K562 treated with DMSO at 1 percent for 48 hours (cell line): ENCODE measurements around the gene OR2T1. TPM values are rescaled to one million over a fixed set of nuclear protein-coding genes. Genes with fewer than 3 reads are reported as not detected.

ENCODE experiments used
- total RNA-seq: library from RNA; unstranded; fragments of 300-600 nt; gene quantifications from 2 replicates; pipeline ENCODE4 v1.2.3, GENCODE V29; 2022; ENCODE audit warnings: low replicate concordance; ENCODE audit errors: extremely low read depth

The OR2T1 gene, protein sequence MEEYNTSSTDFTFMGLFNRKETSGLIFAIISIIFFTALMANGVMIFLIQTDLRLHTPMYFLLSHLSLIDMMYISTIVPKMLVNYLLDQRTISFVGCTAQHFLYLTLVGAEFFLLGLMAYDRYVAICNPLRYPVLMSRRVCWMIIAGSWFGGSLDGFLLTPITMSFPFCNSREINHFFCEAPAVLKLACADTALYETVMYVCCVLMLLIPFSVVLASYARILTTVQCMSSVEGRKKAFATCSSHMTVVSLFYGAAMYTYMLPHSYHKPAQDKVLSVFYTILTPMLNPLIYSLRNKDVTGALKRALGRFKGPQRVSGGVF
- not detected in 2 replicates for total RNA-seq

DNA sequence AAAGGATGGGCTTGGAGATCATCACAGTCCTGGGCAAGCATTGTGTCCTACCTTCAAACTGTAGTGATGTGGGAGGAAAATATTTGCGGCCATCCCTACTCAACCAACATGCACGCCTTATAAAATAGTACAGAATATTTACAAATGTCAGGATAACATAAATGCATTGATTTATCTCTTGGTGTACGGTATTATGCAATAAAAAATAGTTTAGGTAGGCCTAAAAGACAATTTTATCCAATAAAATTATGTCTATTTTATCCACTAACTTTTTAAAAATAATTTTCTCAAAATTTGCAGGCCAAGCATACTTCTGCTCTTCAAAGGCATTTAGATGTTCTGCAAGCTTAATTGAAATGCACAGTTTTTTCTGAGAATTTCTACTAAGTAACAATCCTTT is at the start of gene OR2T1:
TSS of gene OR2T1 (plus strand) at position 301 of the 400 bp plus-strand sequence. CDS start 3,100 bp downstream, outside the sequence.

DNA sequence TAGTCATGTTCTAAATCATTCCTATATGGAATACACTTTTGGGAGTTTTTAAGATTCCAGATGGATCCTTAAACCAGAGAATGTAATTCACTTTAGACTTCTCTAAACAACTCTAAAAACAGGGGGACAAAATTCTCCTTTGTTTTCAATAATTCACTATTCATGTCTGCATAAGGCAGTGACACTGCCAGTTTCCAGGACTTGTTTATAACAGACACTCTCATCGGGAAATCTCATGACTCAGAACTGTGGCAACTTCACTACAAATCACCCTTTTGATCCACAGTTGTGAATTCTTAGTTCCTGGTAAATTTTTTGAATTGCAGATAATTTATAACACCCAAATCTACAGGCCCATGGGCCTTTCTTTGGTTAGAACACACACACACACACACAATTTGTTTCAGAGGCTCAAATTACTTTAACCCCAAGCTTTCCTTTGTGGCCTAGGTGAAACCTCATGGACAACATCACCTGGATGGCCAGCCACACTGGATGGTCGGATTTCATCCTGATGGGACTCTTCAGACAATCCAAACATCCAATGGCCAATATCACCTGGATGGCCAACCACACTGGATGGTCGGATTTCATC is 41.6 kb upstream of the OR2T1 start, which contains the start of gene OR2T4:
TSS of gene OR2T4 (plus strand) at position 545 of the 595 bp plus-strand sequence. CDS start at position 545, 0 bp downstream.

DNA sequence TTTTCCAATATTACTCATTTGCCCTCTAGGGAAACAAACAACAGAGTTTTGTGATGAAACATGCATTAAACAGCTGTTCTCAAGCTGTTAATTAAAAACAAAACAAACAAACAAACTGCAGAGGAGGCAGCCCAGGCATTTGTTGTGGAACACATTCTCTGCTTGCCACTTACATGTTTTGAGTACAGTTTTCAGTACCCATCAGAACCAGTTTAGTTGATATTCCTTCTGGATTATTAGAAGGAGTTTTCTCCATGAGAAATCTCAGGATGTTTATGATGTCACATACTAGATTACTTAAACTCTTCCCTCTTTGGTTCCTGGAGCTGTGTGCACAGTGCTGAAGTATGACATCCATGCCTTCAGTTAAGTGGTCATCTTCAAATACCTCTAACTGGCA is 27.4 kb upstream of the OR2T1 start, which contains the start of gene OR2T6:
TSS of gene OR2T6 (plus strand) at position 301 of the 400 bp plus-strand sequence. CDS start 11,863 bp downstream, outside the sequence.

DNA sequence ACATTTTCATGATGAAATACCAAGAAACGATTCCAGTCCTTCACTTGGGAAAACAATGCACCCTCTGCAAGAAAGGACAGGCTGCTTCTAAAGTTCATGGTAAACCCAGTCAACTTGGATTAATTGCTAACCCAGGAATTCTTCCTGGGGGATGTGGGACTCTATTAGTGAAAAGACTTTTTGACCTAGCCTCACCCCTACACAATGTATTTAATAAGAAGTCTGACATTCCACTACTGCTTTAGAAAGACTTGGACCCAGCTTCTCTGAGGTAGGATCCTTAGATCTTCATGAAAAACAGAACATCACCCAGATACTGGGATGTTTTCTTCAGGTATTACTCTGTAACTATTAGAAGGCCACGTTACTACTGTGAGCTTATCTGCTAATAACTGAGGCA is 42.6 kb downstream of the OR2T1 start, which contains the start of gene OR2T2:
TSS of gene OR2T2 (plus strand) at position 239 of the 400 bp plus-strand sequence. CDS start 7,161 bp downstream, outside the sequence.

Other genes with a start within 250 kb of the OR2T1 start
- not detected in 2 replicates for gene OR2M2, start 228.2 kb upstream of the OR2T1 start, total RNA-seq
- gene OR2M3, start 205.8 kb upstream of the OR2T1 start, total RNA-seq: not detected in 2 replicates
- gene OR2M4, start 171.6 kb upstream of the OR2T1 start, total RNA-seq: not detected in 2 replicates
- not detected in 2 replicates for gene OR2T33, start 125.1 kb upstream of the OR2T1 start, total RNA-seq
- not detected in 2 replicates for gene OR2T12, start 99.6 kb upstream of the OR2T1 start, total RNA-seq
- not detected in 2 replicates for gene OR2M7, start 78.5 kb upstream of the OR2T1 start, total RNA-seq
- gene OR14C36, start 54.3 kb upstream of the OR2T1 start, total RNA-seq: not detected in 2 replicates
- gene OR2T4, start 41.4 kb upstream of the OR2T1 start, total RNA-seq: not detected in 2 replicates
- not detected in 2 replicates for gene OR2T6, start 27.3 kb upstream of the OR2T1 start, total RNA-seq
- gene OR2T2, start 42.6 kb downstream of the OR2T1 start, total RNA-seq: not detected in 2 replicates
- gene OR2T3, start 70.3 kb downstream of the OR2T1 start, total RNA-seq: not detected in 2 replicates
- gene OR2T5, start 85.5 kb downstream of the OR2T1 start, total RNA-seq: not detected in 2 replicates
- gene OR2G6, start 105.0 kb downstream of the OR2T1 start, total RNA-seq: not detected in 2 replicates
- gene OR2T29, start 159.7 kb downstream of the OR2T1 start, total RNA-seq: not detected in 2 replicates
- gene OR2T34, start 171.7 kb downstream of the OR2T1 start, total RNA-seq: not detected in 2 replicates
- not detected in 2 replicates for gene OR2T10, start 194.7 kb downstream of the OR2T1 start, total RNA-seq
- gene OR2T11, start 232.0 kb downstream of the OR2T1 start, total RNA-seq: not detected in 2 replicates
- gene OR2T35, start 242.2 kb downstream of the OR2T1 start, total RNA-seq: not detected in 2 replicates